Posterior cingulate gyrus (tissue), 11 donors: ENCODE data around the gene SCO1.
A peak's percentile ranks its signal among the peaks of the same experiment; 100 is the strongest.

Source experiments
- DNase-seq, 10 donors: peaks; one replicate each; pipeline versions ENCODE4 v3.0.0 to v3.0.0-alpha.2; 2020 to 2021; ENCODE audit warnings: mixed read lengths in 3 of 10
- intact Hi-C: fragments of 100-400 bp; cut with DNase I; formaldehyde crosslinking; loops from one replicate; pipeline ENCODE4 v1.15.1; 2023

The SCO1 gene

GRCh38 chr17:10663231-10663630, 34.1 kb downstream of the SCO1 start:
- intact Hi-C loops = no loop called here
- DNase-seq = no peak

DNA sequence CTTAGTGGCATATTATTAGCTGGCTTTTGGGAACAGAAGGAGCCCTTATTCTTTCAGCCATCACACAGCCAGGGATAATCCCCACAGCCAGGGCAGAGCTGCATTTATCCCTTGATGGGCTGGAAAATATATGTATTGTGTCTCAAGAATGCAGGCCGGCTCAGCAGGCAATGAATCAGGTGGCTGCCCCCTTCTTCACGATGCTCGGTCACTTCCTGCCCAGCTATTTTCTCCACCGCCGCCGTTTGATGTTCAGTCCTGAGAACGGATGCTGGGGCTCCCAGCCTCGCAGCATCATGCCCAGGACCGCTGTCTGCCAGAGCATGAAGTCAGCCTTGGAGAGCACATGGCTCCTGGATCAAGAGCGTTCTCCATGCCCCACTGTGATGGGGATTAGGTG, 35.9 kb downstream of the SCO1 start:
- DNase-seq = no peak
- intact Hi-C loops = no loop called here

GRCh38 chr17:10657879-10658278, 39.5 kb downstream of the SCO1 start:
- intact Hi-C loops = no loop called here
- no peak for DNase-seq

DNA sequence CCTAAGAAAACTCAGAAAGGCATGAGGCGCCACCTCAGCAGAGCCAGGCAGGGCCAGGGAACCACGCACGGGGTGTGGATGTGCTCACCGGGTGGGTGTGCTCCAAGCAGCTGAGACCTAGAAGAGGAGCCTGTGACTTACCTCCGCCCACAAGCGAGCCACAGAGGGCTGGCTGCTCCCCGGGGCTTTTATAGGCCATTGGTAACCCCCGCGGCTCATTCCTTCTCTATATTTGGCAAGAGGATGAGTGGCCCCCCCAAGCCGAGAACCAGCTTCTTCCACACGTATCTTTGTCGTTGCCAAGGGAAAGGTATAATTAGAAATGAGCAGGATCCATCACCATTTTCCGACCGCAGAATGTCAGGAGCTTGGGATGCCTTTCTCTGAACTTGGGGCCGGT, 40.2 kb downstream of the SCO1 start, which contains the start of gene MYH3:
Gene MYH3 (minus strand): TSS at position 162 of the 400 bp plus-strand sequence. CDS start 2,245 bp downstream, outside the sequence.
- intact Hi-C loops = no loop called here
- no peak for DNase-seq

- intact Hi-C loops = no loop called here
- DNase-seq = no peak
Measured at GRCh38 chr17:10653987-10654386, 43.3 kb downstream of the SCO1 start.

DNA sequence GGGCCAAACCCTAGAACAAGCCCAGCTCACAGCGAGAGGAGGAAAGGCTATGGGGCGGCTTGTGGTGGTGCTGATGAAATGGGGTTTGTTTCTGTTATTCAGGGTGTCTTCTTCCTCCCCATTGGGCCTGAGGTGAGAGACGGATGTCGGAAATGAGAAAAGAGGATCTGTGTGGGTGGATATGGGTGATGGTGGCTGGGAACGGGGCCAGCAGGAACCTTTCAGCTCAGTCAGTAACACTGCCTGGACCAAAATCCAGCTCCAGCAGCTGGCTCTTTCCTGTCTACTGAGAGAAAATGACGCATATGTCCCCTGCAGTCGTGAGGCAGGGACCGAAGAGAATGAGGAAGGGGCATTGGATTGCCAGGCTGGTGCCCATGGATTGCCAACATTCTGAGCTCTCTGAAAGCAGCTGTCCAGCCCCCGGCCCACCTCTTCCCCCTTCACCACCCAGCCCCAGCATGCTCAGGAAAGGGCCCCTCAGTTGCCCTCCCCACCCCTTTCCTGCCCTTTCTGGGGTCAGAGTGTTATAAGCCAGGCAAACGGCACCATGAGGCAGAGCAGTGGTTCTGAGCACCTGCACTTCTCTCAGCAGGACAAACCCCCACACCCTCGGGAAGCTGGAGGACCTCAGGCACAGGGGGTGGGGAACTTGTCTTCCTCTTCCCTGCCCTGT, 44.2 kb downstream of the SCO1 start:
- peak in 6 of 10 donors; percentile 18 to 88 (median 64) for DNase-seq
- intact Hi-C loops = no loop called here

DNA sequence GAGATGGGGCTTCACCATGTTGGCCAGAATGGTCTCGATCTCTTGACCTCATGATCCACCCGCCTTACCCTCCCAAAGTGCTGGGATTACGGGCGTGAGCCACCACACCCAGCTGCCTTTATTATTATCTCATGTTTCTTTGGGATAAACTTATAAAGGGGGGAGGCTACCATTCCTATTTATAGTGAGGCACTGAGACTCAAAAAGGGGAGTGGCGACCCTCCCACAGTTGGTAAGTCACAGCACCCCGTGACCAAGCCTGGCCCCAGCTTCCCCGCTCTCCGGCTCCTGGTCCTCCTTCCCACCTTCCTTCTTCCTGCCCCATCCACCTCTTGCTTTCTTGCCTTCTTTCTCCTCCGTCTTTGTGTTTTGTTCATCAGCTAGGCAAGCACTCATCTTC, 45.4 kb downstream of the SCO1 start:
- intact Hi-C loops = no loop called here
- no peak for DNase-seq

GRCh38 chr17:10649602-10650001, 47.7 kb downstream of the SCO1 start:
- intact Hi-C loops = loop anchor here (5.0 kb wide), 1 partner anchor 198 kb away; no protein-coding TSS in a partner anchor
- DNase-seq = no peak

DNA sequence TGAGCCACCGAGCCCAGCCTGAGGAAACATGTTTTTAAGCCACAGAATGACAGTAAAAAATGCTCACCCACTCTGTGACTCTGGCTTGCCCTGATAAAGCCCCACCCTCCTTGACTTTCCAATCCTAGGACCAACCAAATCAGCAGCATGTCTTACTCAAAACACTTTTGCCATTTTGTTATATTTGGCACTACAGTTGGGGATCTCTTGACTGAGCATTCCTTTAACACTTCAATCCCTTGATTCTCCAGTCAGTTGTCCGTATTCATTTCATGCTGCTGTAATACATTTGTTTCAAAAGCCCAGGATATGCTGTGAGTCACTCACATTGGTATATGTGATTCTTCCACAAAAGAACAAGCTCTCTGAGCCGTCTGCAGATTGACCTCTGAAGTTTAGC, 48.4 kb downstream of the SCO1 start:
- DNase-seq = no peak
- intact Hi-C loops = loop anchor here (5.0 kb wide), 1 partner anchor 198 kb away; no protein-coding TSS in a partner anchor

- intact Hi-C loops = loop anchor here (5.0 kb wide), 1 partner anchor 199 kb away; no protein-coding TSS in a partner anchor
- peak in 1 of 10 donors; percentile 3 for DNase-seq
Measured at GRCh38 chr17:10648381-10648780, 49.0 kb downstream of the SCO1 start.

GRCh38 chr17:10646392-10646990, 50.8 kb downstream of the SCO1 start:
- intact Hi-C loops = loop anchor here (5.0 kb wide), 1 partner anchor 201 kb away; no protein-coding TSS in a partner anchor
- peak; percentile 53 to 95 (median 76) for DNase-seq

DNA sequence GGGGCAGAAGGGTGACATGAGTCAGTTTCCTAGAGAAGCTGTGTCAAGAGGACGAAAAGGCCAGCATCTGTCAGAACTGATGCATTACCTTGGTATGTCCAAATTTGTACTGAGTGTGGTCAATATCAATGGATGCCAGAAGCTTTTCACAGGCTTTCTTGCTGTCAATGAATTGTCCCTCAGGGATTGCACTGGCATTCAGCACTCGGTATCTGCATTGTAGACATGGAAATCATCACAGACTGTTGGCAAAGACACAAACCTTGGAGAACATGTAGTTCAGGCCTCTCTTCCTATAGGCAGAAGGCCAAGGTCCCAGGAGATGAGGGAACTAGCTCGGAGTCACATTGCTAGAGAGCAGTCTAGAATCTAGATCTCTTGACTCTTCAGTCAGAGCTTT, 56.9 kb downstream of the SCO1 start:
- intact Hi-C loops = no loop called here
- no peak for DNase-seq

DNA sequence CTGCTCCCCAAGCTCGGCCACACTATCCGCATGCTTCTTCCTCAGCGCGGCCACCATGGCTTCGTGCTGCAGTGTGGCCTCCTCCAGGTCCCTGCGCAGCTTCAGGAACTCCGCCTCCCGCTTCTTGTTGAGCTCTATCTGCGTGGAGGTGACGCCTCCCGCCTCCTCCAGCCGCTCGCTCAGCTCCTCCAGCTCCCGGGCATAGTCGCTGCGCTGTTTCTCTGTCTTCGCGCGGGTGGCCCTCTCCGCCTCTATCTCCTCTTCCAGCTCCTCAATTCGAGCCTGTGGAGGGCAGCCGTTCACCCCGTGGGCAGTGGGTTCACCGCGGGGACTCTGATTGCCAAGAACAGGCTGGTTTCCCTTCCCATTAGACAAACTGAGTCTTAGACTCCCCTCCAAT, 59.2 kb downstream of the SCO1 start:
- intact Hi-C loops = no loop called here
- DNase-seq = peak in 1 of 10 donors; percentile 52

DNA sequence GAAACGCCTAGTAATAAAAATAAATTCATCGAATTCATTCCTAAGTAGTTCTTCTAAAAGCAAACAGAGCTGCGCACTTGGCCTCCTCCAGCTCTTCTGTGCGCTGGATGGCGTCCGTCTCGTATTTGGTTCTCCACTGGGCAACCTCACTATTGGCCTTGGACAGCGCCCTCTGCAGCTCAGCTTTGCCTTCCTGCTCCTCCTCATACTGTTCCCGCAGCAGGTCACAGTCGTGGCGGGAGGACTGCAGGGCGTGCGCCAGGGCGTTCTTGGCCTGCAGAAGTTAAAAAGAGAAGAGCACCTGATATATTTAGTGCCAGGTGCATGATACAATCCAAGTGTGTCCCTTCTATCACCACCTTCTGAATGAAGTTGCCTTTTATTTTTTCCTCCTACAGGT, 62.0 kb downstream of the SCO1 start:
- intact Hi-C loops = no loop called here
- no peak for DNase-seq

- intact Hi-C loops = no loop called here
- DNase-seq = no peak
Measured at GRCh38 chr17:10633738-10634379, 63.5 kb downstream of the SCO1 start.

GRCh38 chr17:10631701-10632100, 65.6 kb downstream of the SCO1 start:
- intact Hi-C loops = no loop called here
- no peak for DNase-seq

GRCh38 chr17:10631048-10631700, 66.2 kb downstream of the SCO1 start:
- peak in 5 of 10 donors; percentile 25 to 49 (median 32) for DNase-seq
- intact Hi-C loops = no loop called here

DNA sequence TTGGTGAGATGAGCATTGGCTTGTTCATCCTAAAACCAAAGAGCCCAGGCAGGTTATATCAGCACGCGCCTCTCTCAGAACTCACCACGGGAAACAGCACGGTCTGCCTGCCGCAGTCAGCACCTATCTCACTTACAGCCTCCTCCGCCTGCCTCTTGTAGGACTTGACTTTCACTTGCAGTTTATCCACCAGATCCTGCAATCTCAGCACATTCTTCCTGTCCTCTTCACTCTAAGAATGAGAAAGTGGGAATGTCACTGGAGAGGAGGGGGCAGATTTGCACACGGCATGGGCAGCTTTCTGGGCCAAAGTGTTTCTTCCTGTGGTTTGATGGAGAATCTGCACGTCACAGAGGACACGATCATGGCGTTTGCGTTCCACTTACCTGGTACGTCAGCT, 67.6 kb downstream of the SCO1 start:
- peak in 1 of 10 donors; percentile 29 for DNase-seq
- intact Hi-C loops = no loop called here

DNA sequence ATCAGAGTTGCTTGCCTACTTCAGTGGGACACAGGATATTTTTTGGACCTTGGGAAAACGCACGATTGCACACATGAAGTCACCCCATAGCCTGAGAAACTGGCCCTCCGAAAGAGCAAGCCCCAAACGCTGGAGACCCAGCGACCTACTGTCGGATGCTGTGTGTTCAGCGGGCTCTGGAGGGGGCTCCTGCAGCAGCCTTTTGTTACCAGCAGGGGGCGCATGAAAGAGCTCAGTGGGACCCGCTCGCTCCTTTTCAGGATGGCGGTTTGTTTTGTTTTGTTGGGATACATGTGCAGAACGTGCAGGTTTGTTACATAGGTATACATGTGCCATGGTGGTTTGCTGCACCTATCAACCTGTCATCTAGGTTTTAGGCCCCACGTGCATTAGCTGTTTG, 68.6 kb downstream of the SCO1 start:
- DNase-seq = no peak
- intact Hi-C loops = no loop called here

- DNase-seq = peak in 1 of 10 donors; percentile 26
- intact Hi-C loops = no loop called here
Measured at GRCh38 chr17:10626390-10626789, 70.9 kb downstream of the SCO1 start.

DNA sequence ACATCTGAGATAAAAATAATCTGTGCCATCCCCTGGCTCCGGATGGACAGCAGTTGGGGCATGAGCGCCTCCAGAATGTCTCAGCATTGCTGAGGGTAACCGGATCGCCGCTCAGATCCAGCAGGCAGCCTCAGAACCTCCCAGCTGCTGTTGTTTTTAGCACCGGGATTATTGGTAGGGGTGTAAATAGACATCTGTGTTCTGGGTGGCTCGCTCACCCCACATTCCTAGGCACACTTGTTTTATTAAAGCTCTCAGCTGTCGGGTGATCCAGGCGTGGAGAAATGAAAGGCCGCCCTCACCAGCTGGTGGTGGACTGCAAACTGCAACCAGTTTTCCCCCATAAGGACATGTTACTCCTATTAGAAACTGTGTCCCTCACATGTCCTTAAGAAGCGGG, 72.4 kb downstream of the SCO1 start:
- DNase-seq = peak in 1 of 10 donors; percentile 33
- intact Hi-C loops = no loop called here
